ENCODE results near the gene SYNDIG1.

The SYNDIG1 gene

DNA sequence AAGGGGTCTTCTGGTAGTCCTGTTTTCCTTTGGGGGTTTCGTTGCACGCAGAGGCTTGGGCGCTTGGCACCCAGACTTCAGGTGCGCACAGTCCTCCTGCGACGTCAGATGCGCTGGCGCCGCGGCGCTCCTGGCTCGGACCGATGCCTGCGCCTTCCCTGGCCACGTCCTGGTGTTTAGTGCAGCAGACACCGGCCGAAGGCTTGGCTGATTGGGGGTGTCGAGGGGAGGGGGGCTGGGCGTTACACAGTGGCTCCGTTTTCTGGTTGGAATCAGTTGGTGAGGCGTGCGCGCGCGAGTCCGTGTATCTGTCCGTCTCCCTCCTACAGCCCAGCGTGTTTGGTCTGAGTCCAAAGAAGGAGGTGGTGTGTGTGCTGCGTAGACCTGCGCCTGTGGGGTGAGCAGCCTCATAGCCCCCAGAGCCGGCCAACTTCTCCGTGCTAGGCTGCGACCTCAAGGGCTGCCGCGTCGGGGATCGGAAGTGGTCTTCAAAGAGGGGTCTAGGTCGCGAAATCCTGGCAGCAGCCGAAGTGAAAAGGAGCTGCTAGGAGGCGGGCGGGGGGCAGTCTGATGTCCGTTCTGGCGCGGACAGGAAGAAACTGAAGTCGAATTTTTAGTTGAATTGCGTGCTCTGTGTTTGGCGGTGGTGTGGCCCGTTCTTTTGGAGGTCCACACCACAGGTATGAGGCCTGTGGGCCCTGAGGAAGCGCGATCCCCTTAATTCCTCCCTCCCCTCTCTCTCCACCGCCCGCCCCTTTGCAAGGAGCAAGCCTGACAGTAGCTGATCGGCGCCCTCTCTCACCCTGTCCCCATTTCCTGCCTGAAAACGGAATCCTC, 1.5 kb downstream of the SYNDIG1 start:
- no peak for DNase-seq (ENCODE audit: low read depth in 2 of 3, low spot score in 1 of 3)

DNA sequence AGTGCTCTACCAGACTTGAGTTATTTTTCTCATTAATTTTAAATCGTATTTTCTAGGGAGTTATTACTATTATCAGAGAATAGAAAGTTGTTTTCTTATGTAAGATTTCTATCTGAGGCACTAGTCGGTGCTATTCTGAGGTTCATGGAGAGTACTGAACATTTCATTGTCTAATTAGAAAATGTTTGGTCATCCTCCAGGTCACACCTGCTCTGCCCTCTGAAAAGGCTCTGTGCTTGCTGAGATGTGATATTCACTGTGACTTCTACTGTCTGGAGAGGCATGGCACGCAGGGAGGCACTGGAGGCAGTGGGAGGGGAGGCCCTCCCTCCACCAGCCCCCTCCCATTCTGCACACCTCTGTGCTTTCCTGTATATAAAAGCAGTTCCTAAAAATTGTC, 3.0 kb downstream of the SYNDIG1 start:
- DNase-seq (ENCODE audit: low read depth in 2 of 3, low spot score in 1 of 3), result no peak

DNA sequence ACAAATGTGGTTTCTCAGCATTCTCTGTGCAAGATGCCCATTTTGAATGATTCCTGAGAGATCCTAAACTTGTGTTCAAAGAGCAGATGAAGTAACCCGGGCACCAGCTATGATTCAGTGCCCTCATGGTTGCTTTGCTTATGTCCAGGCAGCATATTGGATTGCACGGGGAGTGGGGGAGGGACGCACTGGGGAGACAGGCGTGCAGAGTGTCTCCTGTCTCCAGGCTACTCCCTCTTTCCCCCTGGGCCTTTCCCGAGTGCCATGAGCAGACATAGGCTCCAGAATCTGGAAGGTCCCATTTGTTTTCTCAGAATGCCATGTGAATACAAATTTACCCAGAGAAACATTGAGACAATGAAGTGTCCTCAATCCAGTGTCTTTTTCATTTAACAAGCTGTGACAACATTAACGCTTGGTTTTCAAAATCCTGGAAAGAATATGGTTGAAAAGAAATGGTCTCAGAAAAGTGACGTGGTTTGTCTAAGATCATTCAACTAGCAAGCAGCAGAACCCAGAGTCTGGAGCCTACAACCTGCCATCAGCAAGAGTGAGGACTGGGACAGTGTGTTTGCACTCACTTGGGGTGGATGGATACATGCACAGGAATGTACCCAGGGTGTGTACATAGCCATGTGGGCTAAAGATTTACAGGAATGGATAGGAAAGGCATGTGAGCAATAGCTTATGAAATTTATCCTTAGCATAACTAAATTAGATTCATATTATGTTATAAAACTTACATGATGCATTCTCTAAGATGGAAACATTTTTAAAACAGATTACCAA, 4.2 kb downstream of the SYNDIG1 start:
- DNase-seq (ENCODE audit: low read depth in 2 of 3, low spot score in 1 of 3), result no peak

DNA sequence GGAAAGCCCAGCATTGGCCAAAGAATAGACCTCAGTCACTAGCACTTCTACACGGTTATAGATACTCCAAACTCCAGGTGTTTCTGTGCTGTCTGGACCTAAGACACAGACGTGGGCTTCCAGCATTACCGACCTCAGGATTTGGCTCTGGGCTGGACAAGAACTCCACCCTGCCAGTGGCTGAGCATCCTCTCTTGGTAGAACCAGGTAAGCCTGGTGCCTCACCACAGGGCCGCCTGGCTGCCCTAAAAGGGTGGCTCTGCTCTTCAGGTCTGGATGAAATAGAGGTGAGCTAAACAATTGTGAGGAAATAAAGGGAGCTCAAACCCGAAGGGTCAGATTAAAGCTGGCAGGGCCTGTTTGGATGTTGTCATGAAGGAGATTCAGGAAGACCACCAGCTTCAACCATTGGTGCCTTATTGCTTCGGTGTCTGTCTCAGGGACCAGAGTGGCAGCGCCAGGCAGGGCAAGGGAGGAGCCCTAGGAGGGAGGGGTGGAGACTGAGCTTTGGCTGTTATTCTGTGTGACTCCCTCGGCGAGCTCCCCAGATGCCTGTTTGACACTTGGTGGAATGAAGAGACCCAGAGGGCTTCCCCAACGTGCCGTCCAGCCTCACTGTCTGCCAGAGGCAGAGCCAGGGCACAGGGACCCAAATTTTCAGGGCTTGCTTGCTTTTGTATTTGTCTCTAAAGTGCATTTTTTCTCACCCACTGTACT, 8.6 kb downstream of the SYNDIG1 start:
- no peak for DNase-seq (ENCODE audit: low read depth in 2 of 3, low spot score in 1 of 3)

DNA sequence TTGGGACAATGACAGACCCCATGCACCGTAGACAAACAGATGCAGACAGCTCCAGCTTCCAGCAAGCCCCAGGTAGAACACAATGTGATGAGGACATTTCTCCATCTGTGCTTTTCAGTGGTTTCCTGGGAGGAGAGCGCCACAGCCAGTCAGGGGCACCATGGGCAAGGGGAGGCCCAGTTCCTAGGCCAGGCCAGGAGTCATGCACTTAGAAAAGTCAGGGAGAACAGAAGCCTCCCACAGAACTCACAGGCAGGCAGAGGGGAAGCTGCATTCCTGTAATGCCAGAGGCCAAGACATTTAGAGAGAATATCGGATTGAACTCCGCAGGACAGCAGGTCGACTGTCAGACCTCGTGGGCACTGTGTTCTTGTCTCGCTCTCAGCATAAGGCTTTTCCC, 9.2 kb downstream of the SYNDIG1 start:
- DNase-seq (ENCODE audit: low read depth in 2 of 3, low spot score in 1 of 3), result no peak

DNA sequence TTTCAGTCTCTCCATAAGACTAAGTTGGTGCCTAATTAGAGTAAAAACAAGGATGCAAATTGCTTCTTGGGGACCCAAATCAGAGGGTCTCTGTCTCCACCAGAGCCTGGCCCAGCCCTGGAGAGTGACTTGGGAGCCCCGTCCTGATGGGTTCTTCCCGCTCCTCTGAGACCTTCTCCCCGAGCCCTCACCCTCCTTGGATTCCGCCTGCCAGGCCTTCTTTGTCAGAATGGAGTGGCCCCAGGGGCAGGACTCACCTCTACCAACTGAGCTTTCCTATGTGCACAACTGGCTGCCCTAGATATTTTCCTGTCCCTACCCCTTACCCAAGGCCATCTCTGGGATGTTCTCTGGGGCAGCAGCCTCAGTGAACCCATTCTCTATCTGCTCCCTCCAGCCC, 9.7 kb downstream of the SYNDIG1 start:
- no peak for DNase-seq (ENCODE audit: low read depth in 2 of 3, low spot score in 1 of 3)

DNA sequence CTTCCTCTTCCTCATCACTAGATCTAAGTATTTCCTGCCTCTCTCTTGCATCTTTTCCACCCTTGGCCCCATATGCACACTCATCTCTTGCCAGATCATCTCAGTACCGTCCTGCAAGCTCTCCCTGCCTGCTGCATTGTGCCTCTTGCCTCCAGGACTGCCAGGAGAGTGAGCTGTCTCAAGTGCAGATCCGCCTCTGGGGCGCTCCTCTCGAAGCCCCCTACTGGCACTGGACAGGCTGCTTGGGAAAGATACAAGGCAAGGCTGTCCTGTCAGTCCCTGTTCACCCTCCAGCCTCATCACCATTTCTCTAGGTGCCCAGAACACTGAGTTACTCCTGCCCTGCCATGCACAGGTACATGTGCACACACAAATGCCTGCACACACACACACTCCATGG, 10.2 kb downstream of the SYNDIG1 start:
- DNase-seq (ENCODE audit: low read depth in 2 of 3, low spot score in 1 of 3), result no peak

DNA sequence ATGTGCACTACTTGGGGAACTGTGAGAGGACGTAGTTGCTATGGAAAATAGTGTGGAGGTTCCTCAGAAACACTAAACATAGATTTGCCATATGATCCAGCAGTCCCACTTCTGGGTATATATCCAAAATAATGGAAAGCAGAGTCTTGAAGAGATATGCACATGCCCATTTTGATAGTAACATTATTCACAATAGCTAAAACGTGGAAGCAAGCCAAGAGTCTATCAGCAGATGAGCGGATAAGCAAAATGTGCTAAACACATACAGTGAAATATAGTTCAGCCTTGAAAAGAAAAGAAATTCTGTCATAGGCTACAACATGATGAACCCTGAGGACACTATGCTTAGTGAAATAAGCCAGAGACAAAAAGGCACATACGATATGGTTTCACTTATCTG, 11.1 kb downstream of the SYNDIG1 start:
- no peak for DNase-seq (ENCODE audit: low read depth in 2 of 3, low spot score in 1 of 3)

DNA sequence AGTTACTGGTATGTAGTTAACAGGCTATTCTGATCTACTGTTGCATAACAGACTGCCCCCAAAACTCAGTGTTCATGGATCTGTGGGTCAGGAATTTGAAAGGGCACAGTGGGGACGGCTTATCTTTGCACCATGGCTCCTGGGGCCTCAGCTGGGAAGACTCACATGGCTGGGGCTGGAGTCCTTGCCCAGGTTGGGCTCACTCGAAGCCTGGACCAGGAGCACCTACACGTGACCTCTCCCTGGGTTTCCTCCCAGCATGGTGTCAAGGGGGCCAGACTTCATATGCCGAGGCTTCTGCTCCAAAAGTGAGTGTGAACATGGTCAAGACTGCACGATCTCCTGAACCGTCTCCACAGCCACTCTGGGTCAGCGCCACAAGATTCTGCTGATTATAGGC, 11.7 kb downstream of the SYNDIG1 start:
- no peak for DNase-seq (ENCODE audit: low read depth in 2 of 3, low spot score in 1 of 3)

DNA sequence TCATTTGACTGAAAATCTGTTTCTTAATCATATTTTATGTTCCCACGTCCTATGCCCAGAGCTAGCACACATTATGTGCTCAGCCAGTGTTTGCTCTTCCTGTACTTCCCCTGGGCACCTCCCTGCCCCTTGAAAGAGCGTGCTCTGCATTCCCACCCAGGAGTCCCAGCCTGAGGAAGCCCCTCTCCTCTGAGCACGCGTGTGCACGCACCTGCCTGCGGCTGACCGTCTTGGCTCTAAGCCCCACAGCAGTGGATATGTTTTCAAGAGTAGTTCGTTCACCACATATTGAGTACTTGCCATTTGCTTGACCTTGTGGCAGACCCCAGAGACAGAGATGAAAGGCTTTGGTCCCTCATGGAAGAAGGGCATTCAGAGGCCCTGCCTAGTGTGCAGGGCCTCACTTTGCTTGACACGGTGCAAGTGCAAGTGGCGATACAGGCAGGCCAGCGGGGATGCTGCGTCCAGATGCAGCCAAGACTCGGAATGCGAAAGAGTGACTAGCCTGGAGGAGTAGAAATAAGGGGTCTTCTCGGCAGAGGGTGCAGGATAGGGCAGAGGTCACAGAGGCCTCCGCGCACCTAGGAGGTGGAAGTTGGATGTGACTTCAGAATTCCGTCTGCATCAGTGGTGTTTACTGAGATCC, 14.1 kb downstream of the SYNDIG1 start:
- no peak for DNase-seq (ENCODE audit: low read depth in 2 of 3, low spot score in 1 of 3)

DNA sequence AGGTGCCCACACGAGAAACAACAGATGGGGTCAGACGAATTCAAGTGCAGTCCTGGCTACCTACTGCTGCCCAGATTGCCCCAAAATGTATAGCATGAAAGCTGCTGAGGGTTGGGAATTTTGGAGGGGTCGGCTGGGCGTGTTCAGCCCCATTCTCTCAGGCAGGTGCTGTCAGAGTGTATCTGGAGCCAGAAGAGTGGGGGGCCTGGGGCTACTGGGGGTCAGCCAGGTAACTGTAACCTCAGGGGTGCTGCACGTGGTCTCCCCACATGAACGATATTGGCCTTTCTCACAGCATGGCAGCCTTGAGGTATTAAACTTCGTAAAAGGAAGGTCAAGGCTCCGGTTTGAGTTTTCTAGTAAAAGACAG, 14.6 kb downstream of the SYNDIG1 start:
- DNase-seq (ENCODE audit: low read depth in 2 of 3, low spot score in 1 of 3), result no peak

DNA sequence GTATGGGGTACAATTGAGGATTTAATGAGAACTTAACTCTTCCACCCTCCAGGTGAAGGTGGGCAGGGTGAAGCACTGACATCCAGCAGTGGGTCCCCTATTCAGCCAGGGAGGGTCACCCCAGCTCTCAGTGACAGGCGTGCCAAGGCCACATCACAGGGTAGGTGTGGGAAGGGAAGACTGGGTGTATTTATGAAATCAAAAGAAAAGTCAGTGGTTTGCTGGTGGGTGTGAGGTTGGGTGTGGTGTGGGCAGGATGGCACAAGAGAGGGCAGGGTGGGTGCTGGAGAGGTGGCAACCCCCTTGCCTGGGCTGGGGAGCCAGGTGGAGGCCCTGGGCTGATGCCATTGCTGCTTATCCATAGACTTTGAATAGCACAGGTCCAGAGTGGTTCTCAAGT, 16.6 kb downstream of the SYNDIG1 start:
- no peak for DNase-seq (ENCODE audit: low read depth in 2 of 3, low spot score in 1 of 3)

DNA sequence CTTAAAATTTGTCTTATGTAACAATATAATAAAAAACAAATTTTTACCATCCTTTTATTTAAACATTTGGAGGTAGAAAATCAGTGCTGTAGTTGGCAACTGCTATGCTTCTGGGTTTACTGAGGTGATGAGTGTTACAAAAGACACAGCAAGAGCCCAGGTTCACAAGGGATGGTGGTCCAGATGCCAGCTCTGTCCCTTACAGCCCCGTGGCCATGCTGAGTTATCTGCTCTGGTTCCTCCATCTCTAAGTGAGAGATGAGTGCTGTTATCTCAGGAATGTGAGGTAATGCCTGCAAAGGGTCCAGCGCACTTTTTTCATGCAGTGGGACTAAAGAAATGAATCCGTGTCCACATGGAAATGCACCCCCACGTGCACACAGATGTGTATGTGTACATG, 17.8 kb downstream of the SYNDIG1 start:
- no peak for DNase-seq (ENCODE audit: low read depth in 2 of 3, low spot score in 1 of 3)

DNA sequence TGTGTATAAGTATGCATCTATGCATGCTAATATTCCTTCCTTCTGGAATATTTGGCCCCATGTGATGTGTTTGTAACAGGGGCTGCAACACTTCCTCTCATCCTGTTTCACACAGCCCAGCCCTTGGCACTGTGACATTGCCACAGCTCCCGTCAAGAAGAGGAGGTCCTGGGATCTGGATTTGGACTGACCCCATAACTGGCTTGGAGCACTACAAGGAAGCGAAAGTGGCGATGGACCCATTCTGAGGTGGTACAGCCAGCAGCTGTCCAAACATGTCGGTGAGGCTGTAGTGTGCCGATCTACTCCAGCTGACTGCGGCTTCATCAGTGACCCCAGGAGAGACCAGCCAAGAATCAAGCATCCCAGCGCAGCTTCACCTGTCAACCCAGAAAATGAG, 18.2 kb downstream of the SYNDIG1 start:
- DNase-seq (ENCODE audit: low read depth in 2 of 3, low spot score in 1 of 3), result no peak

DNA sequence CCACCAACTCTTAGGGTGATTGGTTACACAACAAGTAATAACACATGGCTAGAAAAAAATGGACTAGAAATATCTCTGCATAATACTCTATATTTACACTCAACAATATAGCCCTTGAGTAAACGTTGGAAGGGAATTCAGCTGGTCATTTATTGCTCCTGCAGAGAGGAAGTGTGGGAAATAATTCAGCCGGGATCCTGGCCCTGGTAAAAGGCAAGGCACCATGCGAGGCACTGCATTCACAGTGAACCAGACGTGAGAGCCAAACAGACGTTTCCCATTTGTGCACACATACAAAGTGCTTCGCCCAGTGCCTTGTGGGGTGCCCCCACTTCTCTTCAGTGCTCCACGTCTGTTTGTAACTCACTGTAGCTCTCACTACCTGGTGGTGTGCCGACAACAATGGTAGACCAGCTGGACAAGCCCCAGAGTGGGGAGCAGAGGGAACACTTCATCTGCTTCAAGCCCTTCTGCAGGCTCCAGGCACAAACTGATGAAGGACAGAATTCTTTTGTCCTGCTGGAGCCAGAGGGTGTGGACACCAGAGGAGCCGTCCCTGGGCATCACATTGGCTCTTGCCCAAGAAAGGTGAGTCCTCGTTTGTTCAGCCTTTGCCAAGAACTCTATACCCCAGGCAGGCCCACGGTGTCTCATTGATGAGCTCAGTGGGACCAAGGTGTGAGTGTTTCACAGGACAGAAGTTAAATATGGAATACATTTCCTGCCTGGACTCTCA, 18.8 kb downstream of the SYNDIG1 start:
- no peak for DNase-seq (ENCODE audit: low read depth in 2 of 3, low spot score in 1 of 3)

DNA sequence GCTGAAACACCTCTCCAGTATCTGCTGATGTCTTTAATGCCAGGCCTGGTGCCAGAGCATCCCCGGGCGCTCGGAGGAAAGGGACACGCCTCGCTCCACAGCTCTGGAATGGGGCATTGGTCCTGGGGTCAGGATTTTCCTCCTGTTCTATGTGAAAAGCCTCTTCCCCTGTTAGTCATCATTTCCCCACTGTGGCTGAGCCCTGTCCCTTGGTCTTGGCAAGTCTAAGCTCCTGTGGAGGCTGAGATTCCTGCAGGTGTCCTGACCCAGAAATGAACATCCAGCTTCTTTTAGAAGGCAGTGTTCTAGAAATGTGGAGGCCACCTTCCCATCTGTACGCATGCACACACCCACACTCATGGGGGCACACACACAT, 19.4 kb downstream of the SYNDIG1 start:
- DNase-seq (ENCODE audit: low read depth in 2 of 3, low spot score in 1 of 3), result no peak

DNA sequence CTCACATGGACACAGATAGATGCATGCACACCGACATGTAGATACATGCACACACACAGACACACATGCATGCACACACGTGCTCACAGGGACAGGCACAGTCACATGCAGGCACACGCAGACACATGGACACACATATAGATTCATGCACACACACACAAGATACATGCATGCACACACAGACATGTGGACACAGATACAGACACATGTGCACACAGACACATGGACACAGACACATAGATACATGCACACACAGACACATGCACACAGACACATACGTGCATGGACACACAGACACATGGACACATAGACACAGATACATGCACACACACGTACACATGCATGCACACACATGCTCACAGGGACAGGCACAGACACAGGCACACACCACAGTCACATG, 19.8 kb downstream of the SYNDIG1 start:
- no peak for DNase-seq (ENCODE audit: low read depth in 2 of 3, low spot score in 1 of 3)

DNA sequence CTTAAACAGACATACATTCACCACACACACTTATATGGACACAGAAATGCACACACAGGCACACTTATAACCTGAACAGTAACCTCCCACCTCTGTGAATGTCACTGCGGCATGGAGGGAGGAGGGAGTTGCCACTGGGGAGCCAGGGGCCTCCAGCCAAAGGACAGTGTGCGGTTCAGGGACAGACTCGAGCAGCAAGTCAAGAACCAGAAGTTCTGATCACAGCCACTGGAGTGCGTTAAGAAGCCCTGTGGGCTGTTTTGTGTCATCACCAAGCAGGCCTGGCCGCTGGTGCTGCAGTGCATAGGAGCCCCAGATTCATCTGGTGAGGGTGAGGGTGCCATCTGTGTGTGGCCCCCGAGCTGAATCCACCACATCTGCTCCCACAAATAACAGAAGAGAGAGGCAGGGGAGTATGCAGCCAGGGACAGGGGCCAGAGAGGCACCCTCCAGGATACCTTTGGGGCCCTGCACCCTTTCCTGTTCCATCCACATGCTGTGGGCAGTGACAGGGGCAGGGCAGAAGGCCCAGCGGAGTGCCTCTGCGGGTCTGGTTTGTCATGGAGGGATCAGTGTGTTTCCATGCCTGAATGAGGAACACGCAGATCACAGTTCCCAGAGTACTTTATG, 20.3 kb downstream of the SYNDIG1 start:
- no peak for DNase-seq (ENCODE audit: low read depth in 2 of 3, low spot score in 1 of 3)

DNA sequence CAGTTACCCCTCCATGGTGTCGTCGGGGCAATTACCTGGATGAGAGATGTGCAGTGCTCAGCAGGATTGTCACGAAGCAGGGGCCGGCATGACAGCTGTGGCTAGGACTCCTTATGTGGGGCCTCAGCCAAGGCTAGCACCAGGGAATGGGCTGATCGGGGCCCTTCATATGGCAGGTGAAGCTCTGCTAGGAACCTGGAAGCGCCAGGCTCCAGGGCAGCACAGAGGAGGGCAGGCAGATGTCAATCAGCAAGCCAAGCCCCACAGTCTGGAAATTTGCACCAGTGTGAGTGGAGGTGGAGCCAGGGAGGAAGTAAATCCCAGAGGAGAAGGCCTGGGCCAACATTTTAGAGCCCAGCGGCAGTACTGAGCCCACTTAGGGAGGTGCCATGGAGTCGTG, 21.2 kb downstream of the SYNDIG1 start:
- DNase-seq (ENCODE audit: low read depth in 2 of 3, low spot score in 1 of 3), result no peak

DNA sequence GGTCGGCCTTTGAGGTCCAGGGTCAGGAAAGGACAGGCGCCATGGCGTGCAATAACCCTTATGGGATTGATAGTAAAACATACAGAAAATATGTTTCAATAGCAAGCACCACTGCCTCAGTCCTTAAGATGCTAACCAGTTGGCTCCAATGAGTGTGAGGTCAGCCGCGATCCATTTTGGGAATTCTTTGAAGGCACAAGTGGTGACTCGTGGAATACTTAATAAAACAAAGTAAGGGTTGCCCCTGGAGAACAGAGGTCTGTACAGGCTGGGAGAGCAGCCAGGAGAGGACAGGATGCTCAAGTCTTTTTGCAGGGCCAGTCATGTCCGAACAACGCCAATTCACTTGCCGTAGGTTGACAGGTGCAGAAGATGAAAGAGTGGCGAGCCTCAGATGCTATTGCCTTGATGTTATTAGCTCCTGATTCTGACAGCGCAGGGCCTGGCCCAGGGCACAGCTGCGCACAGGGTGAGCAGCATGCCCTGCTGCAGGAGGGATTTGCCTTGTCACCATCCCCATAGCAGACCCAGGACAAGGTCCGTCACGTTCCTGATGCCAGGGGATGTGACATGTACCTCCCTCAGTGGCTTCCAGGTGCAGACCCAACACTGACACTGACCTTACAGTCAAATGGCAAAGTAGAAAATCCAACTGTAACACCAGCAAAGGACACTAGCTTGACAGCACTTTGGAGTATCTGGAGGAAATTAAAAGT, 21.8 kb downstream of the SYNDIG1 start:
- DNase-seq (ENCODE audit: low read depth in 2 of 3, low spot score in 1 of 3), result no peak

Data from stimulated activated CD4-positive, alpha-beta T cell treated with anti-CD3 and anti-CD28 coated beads, Interleukin-12 subunit alpha, Interleukin-12 subunit beta, amount 100 ng/mL, for 48 hours (primary cell).